Heart right ventricle (tissue), 16 donors: ENCODE results near the gene MYO19. TPM values are rescaled to one million over a fixed set of nuclear protein-coding genes. Genes with fewer than 3 reads are reported as not detected.
"Not testable (repeated sequence)": the region's sequence is repeated elsewhere in the genome, so short reads cannot be mapped to it uniquely, and the experiment has no call there.

Experiments used
- ATAC-seq, 8 donors: fragments of 200-7000 bp; cut with Tn5 transposase; one replicate each; pipeline ENCODE4 v1.9.1; 2020; ENCODE audit warnings: mild to moderate bottlenecking in 8 of 8, moderate library complexity in 8 of 8, moderate number of reproducible peaks in 1 of 8
- DNase-seq, 2 donors: peaks; one replicate each; pipeline ENCODE4 v3.0.0-alpha.2; 2020
- H3K27ac ChIP-seq, 10 donors: fragments of 200-600 bp; sonication (generic) in 2 of 10; one replicate each; pipeline versions ENCODE4 v1.5.0 to v1.8.0; 2020 to 2022; ENCODE audit warnings: mild to moderate bottlenecking in 3 of 10
- H3K27me3 ChIP-seq, 7 donors: fragments of 200-600 bp; one replicate each; pipeline ENCODE4 v1.8.0; 2021 to 2022; ENCODE audit warnings: mild to moderate bottlenecking in 2 of 7
- H3K36me3 ChIP-seq, 9 donors: fragments of 200-600 bp; sonication (generic) in 1 of 9; one replicate each; pipeline versions ENCODE4 v1.5.0 to v1.8.0; 2020 to 2022; ENCODE audit warnings: mild to moderate bottlenecking in 2 of 9
- H3K4me1 ChIP-seq, 9 donors: fragments of 200-600 bp; sonication (generic) in 1 of 9; one replicate each; pipeline versions ENCODE4 v1.5.0 to v1.8.0; 2020 to 2022; ENCODE audit warnings: mild to moderate bottlenecking in 4 of 9
- H3K4me3 ChIP-seq, 10 donors: fragments of 200-600 bp; sonication (generic) in 2 of 10; one replicate each; pipeline versions ENCODE4 v1.5.0 to v1.8.0; 2020 to 2022; ENCODE audit warnings: mild to moderate bottlenecking in 7 of 10, moderate library complexity in 2 of 10
- H3K9me3 ChIP-seq, 11 donors: fragments of 200-600 bp in 10 of 11; sonication (generic) in 2 of 11; one replicate each; pipeline versions ENCODE4 v1.5.0 to v1.8.0; 2013 to 2022; ENCODE audit warnings: mild to moderate bottlenecking in 2 of 11, control low read depth in 1 of 11, moderate library complexity in 1 of 11
- CTCF ChIP-seq, 9 donors: fragments of 200-600 bp; sonication (generic) in 2 of 9; IDR thresholded peaks; one replicate each; pipeline versions ENCODE4 v1.5.0 to v1.8.0; 2021 to 2022; ENCODE audit warnings: antibody characterized with exemption in 9 of 9, mild to moderate bottlenecking in 5 of 9, moderate library complexity in 1 of 9
- WGBS, 2 donors: extraction: QIAGEN DNeasy Blood & Tissue Kit; methylation state at CpG; one replicate each; pipeline ENCODE4 v1.1.7; 2013; ENCODE audit warnings: inconsistent platforms in 1 of 2; 5-methylcytosine and 5-hydroxymethylcytosine counted together
- intact Hi-C, 10 donors: fragments of 100-400 bp; cut with DNase I; formaldehyde crosslinking; loops; one replicate each; pipeline versions ENCODE4 v1.11.1 to v1.14.2; 2022
- polyA plus RNA-seq, 2 donors: library from polyadenylated mRNA; stranded (reverse); fragments of 200-250 nt; gene quantifications; one replicate each; pipeline ENCODE4 v1.2.3, GENCODE V29; 2013
- total RNA-seq, 10 donors: library from RNA; stranded (reverse); fragmentation: NEBNext Ultra II Directional in 3 of 10; extraction: Animal tissue kit (Norgen Biotek cat#: 25700) in 3 of 10; gene quantifications; one replicate each; pipeline versions ENCODE4 v1.2.1 to v1.2.4, GENCODE V29; 2021 to 2023
- donor health status: Arrhythmogenic right ventricular cardiomyopathy.
- donor health status: ischemic (EF 13 %, LVEDD 7.1; RV severe dilation, severe dysfunction).
- donor health status: healthy with polysubstance abuse.
- donor health status: DM: no; HTN: yes; CAD: no.
- donor health status: DM: no; HTN: no; CAD: no.
- donor health status: ischemic (EF 25% LVEDD 6.9; RV normal size, moderate dysfunction).
- donor health status: ischemic (EF 25% LVEDD 5.7; RV mildly dilated, moderate dysfunction).
- donor health status: healthy.
- donor health status: DM: yes; HTN: yes; CAD: no.
- donor health status: Ischemic cardiomyopathy.
- donor health status: ischemic (EF 35%, LVEDD 5.7; RV mildly dilated, moderate dysfunction).
- donor health status: nonischemic (EF 11% LVEDD 7.7; RV severe dilation, severe dysfunction).
- donor health status: DM: yes; HTN: yes; CAD: no.
- donor health status: PGD.
- donor health status: ischemic (EF 29% LVEDD 5.4; RV normal size, mild dysfunction).
- donor health status: nonischemic (EF 23%, LVEDD 6.1; RV moderate dilation, normal function).

Gene MYO19
- total and polyA plus RNA-seq, 12 donors = 8.8 to 40.4 (median 14.2) TPM

GRCh38 chr17:36510636-36511035, 24.0 kb downstream of the MYO19 start:
- ATAC-seq (no peak), DNase-seq (no peak)
- TF ChIP-seq CTCF (IDR thresholded peaks at IDR 0.05) = no peak
- no peaks in the 10 kb centered on the region for H3K27me3 ChIP-seq
- H3K36me3 ChIP-seq = peaks cover 0 to 92% (median 5%) of the 10 kb centered on the region in 9 donors
- H3K27ac ChIP-seq = no peak overlapping the region
- H3K4me1 ChIP-seq = no peaks in the 10 kb centered on the region
- no peaks in the 10 kb centered on the region for H3K9me3 ChIP-seq
- H3K4me3 ChIP-seq = no peak overlapping the region
- WGBS, 2 donors = 88 to 89% methylated on average over 14 of the region's 14 CpGs
- intact Hi-C loops = loop anchor here in 1 of 10 donors (10.0 kb wide), 1 partner anchor 64 kb away; no protein-coding TSS in a partner anchor

- no peak for DNase-seq
- Histone ChIP-seq H3K27me3 (no peaks in the 10 kb centered on the region), H3K4me3 (no peak overlapping the region), H3K4me1 (peaks cover 0 to under 1% (median 0%) of the 10 kb centered on the region in 9 donors), H3K27ac (no peak overlapping the region), H3K9me3 (no peaks in the 10 kb centered on the region), H3K36me3 (peaks cover 0 to 92% (median 5%) of the 10 kb centered on the region in 9 donors)
- no peak for TF ChIP-seq CTCF (IDR thresholded peaks at IDR 0.05)
- no peak for ATAC-seq
- 93 to 95% methylated on average over 9 of the region's 9 CpGs for WGBS, 2 donors
- intact Hi-C loops = loop anchor here in 1 of 10 donors (5.0 kb wide), 1 partner anchor 353 kb away; no protein-coding TSS in a partner anchor
Measured at GRCh38 chr17:36509272-36509985, 25.2 kb downstream of the MYO19 start.

GRCh38 chr17:36508439-36508838, 26.2 kb downstream of the MYO19 start:
- H3K27ac ChIP-seq, DNase-seq, H3K27me3 ChIP-seq, ATAC-seq, H3K9me3 ChIP-seq, H3K4me3 ChIP-seq: not testable (repeated sequence)
- intact Hi-C loops = loop anchor here in 1 of 10 donors (5.0 kb wide), 1 partner anchor 354 kb away; no protein-coding TSS in a partner anchor
- WGBS, 2 donors = 93 to 98% methylated on average over 2 of the region's 2 CpGs
- peaks cover 0 to 94% (median 5%) of the 10 kb centered on the region in 9 donors for H3K36me3 ChIP-seq
- H3K4me1 ChIP-seq = peaks cover 0 to 10% (median 6%) of the 10 kb centered on the region in 9 donors

- ATAC-seq (no peak), DNase-seq (no peak)
- H3K36me3 ChIP-seq = peaks cover 0 to 94% (median 5%) of the 10 kb centered on the region in 9 donors
- no peak overlapping the region for H3K4me3 ChIP-seq
- 92 to 96% methylated on average over 6 of the region's 6 CpGs for WGBS, 2 donors
- no peak for TF ChIP-seq CTCF (IDR thresholded peaks at IDR 0.05)
- peaks cover 0 to 16% (median 6%) of the 10 kb centered on the region in 9 donors for H3K4me1 ChIP-seq
- H3K27ac ChIP-seq = no peak overlapping the region
- no peaks in the 10 kb centered on the region for H3K27me3 ChIP-seq
- intact Hi-C loops = loop anchor here in 1 of 10 donors (5.0 kb wide), 1 partner anchor 355 kb away; no protein-coding TSS in a partner anchor
- H3K9me3 ChIP-seq = no peaks in the 10 kb centered on the region
Measured at GRCh38 chr17:36507266-36507665, 27.4 kb downstream of the MYO19 start.

GRCh38 chr17:36506831-36507230, 27.8 kb downstream of the MYO19 start:
- H3K27me3 ChIP-seq = no peaks in the 10 kb centered on the region
- intact Hi-C loops = loop anchor here in 1 of 10 donors (5.0 kb wide), 1 partner anchor 355 kb away; no protein-coding TSS in a partner anchor
- no peak for DNase-seq
- H3K36me3 ChIP-seq = peaks cover 0 to 99% (median 5%) of the 10 kb centered on the region in 9 donors
- no peak for ATAC-seq
- no peaks in the 10 kb centered on the region for H3K9me3 ChIP-seq
- H3K27ac ChIP-seq = no peak overlapping the region
- H3K4me3 ChIP-seq = no peak overlapping the region
- no peak for TF ChIP-seq CTCF (IDR thresholded peaks at IDR 0.05)
- H3K4me1 ChIP-seq = peaks cover 0 to 16% (median 6%) of the 10 kb centered on the region in 9 donors
- 97% methylated on average over 11 of the region's 11 CpGs for WGBS, 2 donors
